Measurements from ENCODE around the gene CUTC.
"Not testable (repeated sequence)": the region's sequence is repeated elsewhere in the genome, so short reads cannot be mapped to it uniquely, and the experiment has no call there.

The CUTC gene

GRCh38 chr10:99714446-99714845 lies 17.6 kb upstream of the CUTC start:
- POLR2A ChIA-PET (ENCODE audit: low non-redundant PET): no interaction called here
- CTCF ChIA-PET: interaction anchor here (0.6 to 0.7 kb wide), 2 partner anchors 356 to 819 kb away, joined by 3 to 6 read pairs; no protein-coding TSS in a partner anchor
- TF ChIP-seq, protein P1, sequence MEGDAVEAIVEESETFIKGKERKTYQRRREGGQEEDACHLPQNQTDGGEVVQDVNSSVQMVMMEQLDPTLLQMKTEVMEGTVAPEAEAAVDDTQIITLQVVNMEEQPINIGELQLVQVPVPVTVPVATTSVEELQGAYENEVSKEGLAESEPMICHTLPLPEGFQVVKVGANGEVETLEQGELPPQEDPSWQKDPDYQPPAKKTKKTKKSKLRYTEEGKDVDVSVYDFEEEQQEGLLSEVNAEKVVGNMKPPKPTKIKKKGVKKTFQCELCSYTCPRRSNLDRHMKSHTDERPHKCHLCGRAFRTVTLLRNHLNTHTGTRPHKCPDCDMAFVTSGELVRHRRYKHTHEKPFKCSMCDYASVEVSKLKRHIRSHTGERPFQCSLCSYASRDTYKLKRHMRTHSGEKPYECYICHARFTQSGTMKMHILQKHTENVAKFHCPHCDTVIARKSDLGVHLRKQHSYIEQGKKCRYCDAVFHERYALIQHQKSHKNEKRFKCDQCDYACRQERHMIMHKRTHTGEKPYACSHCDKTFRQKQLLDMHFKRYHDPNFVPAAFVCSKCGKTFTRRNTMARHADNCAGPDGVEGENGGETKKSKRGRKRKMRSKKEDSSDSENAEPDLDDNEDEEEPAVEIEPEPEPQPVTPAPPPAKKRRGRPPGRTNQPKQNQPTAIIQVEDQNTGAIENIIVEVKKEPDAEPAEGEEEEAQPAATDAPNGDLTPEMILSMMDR (conservative IDR thresholded peaks at IDR 0.05; ENCODE audit: low read depth): no peak

DNA sequence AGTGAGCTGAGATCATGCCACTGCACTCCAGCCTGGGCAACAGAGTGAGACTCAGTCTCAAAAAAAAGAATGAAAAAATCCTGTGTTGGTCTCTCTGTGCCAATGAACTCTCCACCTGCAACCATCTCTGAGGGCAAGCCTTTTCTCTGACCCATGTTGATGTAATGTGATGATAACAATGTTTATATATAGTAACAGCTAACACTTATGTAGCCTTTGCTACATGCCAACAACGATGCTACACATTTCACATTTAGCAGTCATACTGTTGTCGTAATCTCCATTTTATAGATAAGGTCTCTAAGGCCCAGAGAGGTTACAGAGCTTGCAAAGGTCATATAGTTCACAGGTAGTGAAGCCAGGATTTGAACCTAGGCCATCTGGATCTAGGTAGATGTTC lies 11.6 kb upstream of the CUTC start:
- CTCF ChIA-PET: interaction anchor here (0.6 kb wide), 1 partner anchor 1962 kb away, joined by 5 read pairs; no protein-coding TSS in a partner anchor
- POLR2A ChIA-PET (ENCODE audit: low non-redundant PET): interaction anchor here (1.0 kb wide), 1 partner anchor 99 kb away, joined by 4 read pairs; no protein-coding TSS in a partner anchor

More at GRCh38 chr10:99714446-99714845, 17.6 kb upstream of the CUTC start:
- no peak overlapping the region for H3K27ac ChIP-seq
- DNase-seq (ENCODE audit: low spot score): no peak

GRCh38 chr10:99730026-99730425 lies 2.0 kb upstream of the CUTC start:
- DNase-seq (ENCODE audit: low spot score): no peak
- TF ChIP-seq, protein P1 (conservative IDR thresholded peaks at IDR 0.05; ENCODE audit: low read depth): no peak
- H3K27ac ChIP-seq: no peak overlapping the region
- ChIA-PET CTCF (interaction anchor here (0.7 kb wide), 1 partner anchor 1970 kb away, joined by 5 read pairs; no protein-coding TSS in a partner anchor), POLR2A (ENCODE audit: low non-redundant PET) (interaction anchor here (0.7 kb wide), 1 partner anchor 10 kb away, joined by 3 read pairs; no protein-coding TSS in a partner anchor)

More for the DNA sequence above, 11.6 kb upstream of the CUTC start:
- no peak for DNase-seq (ENCODE audit: low spot score)
- TF ChIP-seq, protein P1 (conservative IDR thresholded peaks at IDR 0.05; ENCODE audit: low read depth): no peak
- H3K27ac ChIP-seq: no peak overlapping the region

DNA sequence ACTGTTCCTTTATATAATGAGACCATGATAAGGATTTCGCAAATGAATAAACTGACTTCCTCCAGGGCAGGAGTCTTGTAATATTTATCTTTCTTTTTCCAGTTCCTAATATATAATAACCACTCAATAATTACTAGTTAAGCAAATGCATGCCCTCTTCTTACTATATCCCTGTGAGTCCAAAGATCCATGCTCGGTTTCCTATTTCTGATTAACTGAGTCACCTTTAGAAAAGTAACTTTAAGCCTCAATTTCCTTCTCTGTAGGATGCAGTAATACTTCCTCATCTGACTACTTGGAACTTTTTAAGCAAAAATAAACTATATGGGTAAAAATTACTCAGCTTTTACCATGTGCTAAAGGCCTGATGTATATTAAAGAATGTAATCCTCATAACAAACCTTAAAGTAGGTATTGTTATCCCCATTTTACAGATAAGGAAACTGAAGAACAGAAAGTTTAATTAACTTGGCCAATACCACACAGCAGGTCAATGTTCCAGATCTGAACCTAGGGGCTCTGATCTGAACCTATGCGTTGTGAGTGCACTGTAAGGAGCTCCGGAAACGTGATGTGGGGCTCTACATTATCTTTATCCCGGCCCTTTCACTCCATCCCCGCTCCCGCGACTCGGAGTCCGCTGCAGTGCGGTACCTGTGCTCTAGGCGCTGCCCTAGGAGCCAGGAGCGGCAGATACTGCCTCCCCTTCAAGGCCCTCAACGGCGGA lies 565 bp upstream of the CUTC start:
- DNase-seq (ENCODE audit: low spot score): no peak
- CTCF ChIA-PET: no interaction called here
- POLR2A ChIA-PET (ENCODE audit: low non-redundant PET): interaction anchor here (0.5 to 0.9 kb wide), 4 partner anchors 36 to 803 kb away, joined by 3 to 4 read pairs (median 3); partner anchors contain the start of gene SLC25A28

GRCh38 chr10:99733366-99733765 lies 1.3 kb downstream of the CUTC start:
- no peak for DNase-seq (ENCODE audit: low spot score)
- POLR2A ChIA-PET (ENCODE audit: low non-redundant PET): no interaction called here
- TF ChIP-seq, protein P1 (conservative IDR thresholded peaks at IDR 0.05; ENCODE audit: low read depth): no peak
- CTCF ChIA-PET: interaction anchor here (0.6 to 1.6 kb wide), 3 partner anchors 9 to 67 kb away, joined by 3 to 17 read pairs (median 5); no protein-coding TSS in a partner anchor
- H3K27ac ChIP-seq: peak overlapping the region; percentile 96

More for the DNA sequence above, 565 bp upstream of the CUTC start:
- TF ChIP-seq, protein P1 (conservative IDR thresholded peaks at IDR 0.05; ENCODE audit: low read depth): no peak
- H3K27ac ChIP-seq: peak overlapping the region; percentile 96

DNA sequence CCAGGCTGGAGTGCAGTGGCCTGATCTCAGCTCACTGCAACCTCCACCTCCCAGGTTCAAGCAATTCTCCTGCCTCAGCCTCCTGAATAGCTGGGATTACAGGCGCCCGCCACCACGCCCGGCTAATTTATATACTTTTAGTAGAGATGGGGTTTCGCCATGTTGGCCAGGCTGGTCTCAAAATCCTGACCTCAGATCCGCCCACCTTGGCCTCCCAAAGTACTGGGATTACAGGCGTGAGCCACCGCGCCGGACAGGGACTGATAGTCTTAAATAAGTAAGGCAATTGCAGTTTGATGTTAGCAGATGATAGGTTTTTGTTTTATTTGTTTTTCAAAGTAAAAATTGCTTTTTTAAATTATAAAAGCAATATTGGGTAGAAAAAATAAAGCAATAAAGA lies 2.1 kb downstream of the CUTC start:
- CTCF ChIA-PET: interaction anchor here (0.6 kb wide), 1 partner anchor 19 kb away, joined by 5 read pairs; no protein-coding TSS in a partner anchor
- H3K27ac ChIP-seq; DNase-seq (ENCODE audit: low spot score); POLR2A ChIA-PET (ENCODE audit: low non-redundant PET): not testable (repeated sequence)

DNA sequence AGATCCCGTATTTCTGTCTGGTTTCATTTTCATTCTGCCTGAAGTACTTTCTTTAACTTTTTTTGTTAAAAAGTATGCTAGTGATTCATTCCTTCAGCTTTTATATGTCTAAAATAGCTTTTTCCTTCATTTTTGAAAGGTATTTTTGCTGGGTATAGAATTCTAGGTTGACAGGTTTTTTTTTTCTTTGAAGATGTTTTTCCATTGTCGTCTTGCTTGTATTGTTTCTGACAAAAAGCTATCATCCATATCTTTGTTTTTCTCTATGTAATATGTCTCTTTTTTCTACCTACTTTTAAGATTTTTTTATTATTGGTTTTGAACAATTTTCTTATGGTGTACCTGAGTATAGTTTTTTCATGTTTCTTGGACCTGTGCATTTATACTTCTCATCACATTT lies 8.2 kb downstream of the CUTC start:
- POLR2A ChIA-PET (ENCODE audit: low non-redundant PET): interaction anchor here (0.6 kb wide), 1 partner anchor 10 kb away, joined by 3 read pairs; no protein-coding TSS in a partner anchor

More for the DNA sequence above, 8.2 kb downstream of the CUTC start:
- DNase-seq (ENCODE audit: low spot score): no peak
- H3K27ac ChIP-seq: no peak overlapping the region
- TF ChIP-seq, protein P1 (conservative IDR thresholded peaks at IDR 0.05; ENCODE audit: low read depth): no peak
- CTCF ChIA-PET: no interaction called here
